ENCODE measurements around the gene RNF25.

- TF ChIP-seq CTCF (conservative IDR thresholded peaks at IDR 0.05 in 1 of 2, IDR thresholded peaks at IDR 0.05 in 1 of 2; ENCODE audit: extremely low read depth in 1 of 2, insufficient read depth in 1 of 2, low read depth in 1 of 2, low read length in 2 of 2) (no peak), EZH2 (IDR thresholded peaks at IDR 0.05; ENCODE audit: borderline replicate concordance, low read length) (no peak)
Measured at GRCh38 chr2:218662827-218663226, 9.0 kb downstream of the RNF25 start.

Data from mammary epithelial cell (primary cell).